PC-3 (cell line): ENCODE measurements around the gene KDM4F. TPM values are rescaled to one million over a fixed set of nuclear protein-coding genes. Genes with fewer than 3 reads are reported as not detected.

Experiments used
- ATAC-seq: fragments of 200-7000 bp; cut with Tn5 transposase; 2 replicates; pipeline ENCODE4 v1.9.1; 2020; ENCODE audit warnings: mild to moderate bottlenecking, moderate library complexity
- BruUV-seq: library from RNA; stranded (reverse); fragments of 400-500 nt; replicated peaks from 2 replicates; lab custom pipeline; 2021; lab: Mats Ljungman, UMichigan
- CTCF ChIA-PET: fragments of 300-600 bp; sonication (Branson Sonifier 250); formaldehyde crosslinking; loops from one replicate; lab custom pipeline; 2022; ENCODE audit warnings: antibody characterized with exemption; lab: Charles Lee
- POLR2A ChIA-PET: fragments of 300-600 bp; sonication (Branson Sonifier 250); formaldehyde crosslinking; loops from one replicate; lab custom pipeline; 2022; ENCODE audit warnings: antibody characterized with exemption; ENCODE audit not compliant: unreplicated experiment; lab: Charles Lee
- DNase-seq: peaks from one replicate; pipeline ENCODE4 v3.0.0-alpha.2; 2015
- H2AFZ ChIP-seq: fragments of 300-600 bp; sonication (generic); 2 replicates; pipeline ENCODE4 v1.6.0; 2016; ENCODE audit warnings: antibody characterized with exemption, low read length
- H3F3A ChIP-seq: fragments of 300-600 bp; sonication (generic); one replicate; pipeline ENCODE4 v1.6.0; 2017; ENCODE audit warnings: antibody characterized with exemption, low read length, control low read depth, mild to moderate bottlenecking; ENCODE audit not compliant: unreplicated experiment
- H3K27ac ChIP-seq: fragments of 300-600 bp; sonication (generic); 2 replicates; pipeline ENCODE4 v1.5.1; 2016; ENCODE audit warnings: mild to moderate bottlenecking, low read length
- H3K27me3 ChIP-seq: fragments of 300-600 bp; sonication (generic); 2 replicates; pipeline ENCODE4 v1.6.1; 2016; ENCODE audit warnings: low read length, mixed read lengths
- H3K36me3 ChIP-seq: fragments of 300-600 bp; sonication (generic); 2 replicates; pipeline ENCODE4 v1.6.1; 2016; ENCODE audit warnings: low read depth, mixed run types, low read length, mixed read lengths
- H3K4me1 ChIP-seq: fragments of 300-600 bp; sonication (generic); 2 replicates; pipeline ENCODE4 v1.5.1; 2016; ENCODE audit warnings: low read length; ENCODE audit not compliant: insufficient read depth
- H3K4me2 ChIP-seq: fragments of 300-600 bp; sonication (generic); 2 replicates; pipeline ENCODE4 v1.6.0; 2016; ENCODE audit warnings: low read length
- H3K4me3 ChIP-seq: fragments of 300-600 bp; sonication (generic); 2 replicates; pipeline ENCODE4 v1.5.1; 2016; ENCODE audit warnings: mild to moderate bottlenecking, low read length, mixed read lengths
- H3K79me2 ChIP-seq: fragments of 300-600 bp; sonication (generic); 2 replicates; pipeline ENCODE4 v1.6.1; 2017; ENCODE audit warnings: low read length, mixed read lengths
- H3K9ac ChIP-seq: fragments of 300-600 bp; sonication (generic); 2 replicates; pipeline ENCODE4 v1.6.0; 2016; ENCODE audit warnings: mild to moderate bottlenecking, low read length
- H3K9me2 ChIP-seq: fragments of 300-600 bp; sonication (generic); replicated peaks from 2 replicates; pipeline ENCODE4 v1.6.1; 2016; ENCODE audit warnings: mixed run types, low read length, mixed read lengths
- H3K9me3 ChIP-seq: fragments of 300-600 bp; sonication (generic); 2 replicates; pipeline ENCODE4 v1.6.1; 2016; ENCODE audit warnings: low read length, mixed read lengths
- H4K20me1 ChIP-seq: fragments of 300-600 bp; sonication (generic); 2 replicates; pipeline ENCODE4 v1.6.1; 2016; ENCODE audit warnings: low read length, mixed read lengths
- CTCF ChIP-seq: fragments of 300-600 bp; sonication (generic); conservative IDR thresholded peaks from 2 replicates; pipeline ENCODE4 v1.5.1; 2017; ENCODE audit warnings: antibody characterized with exemption, low read depth, mild to moderate bottlenecking, low read length
- EZH2 ChIP-seq: fragments of 300-600 bp; sonication (generic); IDR thresholded peaks from one replicate; pipeline ENCODE4 v1.6.1; 2017; ENCODE audit warnings: antibody characterized with exemption, mild to moderate bottlenecking, low read length; ENCODE audit not compliant: unreplicated experiment
- EZH2phosphoT487 ChIP-seq: fragments of 300-600 bp; sonication (generic); IDR thresholded peaks from 2 replicates; pipeline ENCODE4 v1.6.1; 2018; ENCODE audit warnings: mild to moderate bottlenecking, antibody characterized with exemption, low read length, borderline replicate concordance
- intact Hi-C: fragments of 100-400 bp; cut with micrococcal nuclease; formaldehyde crosslinking; loops from 2 replicates; pipeline ENCODE4 v1.9.0; 2023
- total RNA-seq: library from RNA; depleted of rRNA; stranded (reverse); fragments of >200 nt; gene quantifications from 2 replicates; pipeline ENCODE4 v1.2.3, GENCODE V29; 2014

KDM4F gene
- total RNA-seq, 1 experiment from 2014 or later, result not detected

GRCh38 chr11:95095858-95096587, 46.8 kb downstream of the KDM4F start:
- CTCF ChIA-PET, result interaction anchor here (0.7 kb wide), 1 partner anchor 51 kb away, joined by 3 read pairs; no protein-coding TSS in a partner anchor
- H3K4me2 ChIP-seq, result peak overlapping the region; percentile 22

DNA sequence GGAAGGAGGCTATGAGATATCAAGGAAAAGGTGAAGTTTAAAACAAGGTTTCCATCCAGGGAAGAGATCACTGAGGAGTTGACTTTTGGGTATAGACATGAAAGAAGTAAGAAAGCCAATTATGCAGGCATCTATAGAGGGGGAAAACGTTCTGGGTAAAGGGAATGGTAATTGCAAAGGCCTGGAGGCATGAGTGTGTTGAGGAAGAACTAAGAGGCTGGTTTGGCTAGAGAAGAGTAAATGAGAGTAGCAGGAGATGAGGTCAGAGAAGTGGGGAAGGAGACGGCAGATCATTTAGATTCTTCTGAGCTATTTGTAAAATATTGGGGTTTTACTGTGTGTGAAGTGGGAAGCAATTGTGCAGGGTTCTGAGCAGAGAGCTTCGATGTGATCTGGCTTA, 48.0 kb downstream of the KDM4F start:
- CTCF ChIA-PET, result no interaction called here
- Histone ChIP-seq H3K9me2 (no peaks in the 10 kb centered on the region), H3K27ac (no peak overlapping the region), H3K79me2 (peaks cover 21% of the 10 kb centered on the region; the same call in 1 of the 2 replicates), H3K4me3 (no peak overlapping the region), H3K36me3 (no peaks in the 10 kb centered on the region), H3F3A (no peaks in the 10 kb centered on the region), H3K4me2 (no peak overlapping the region), H3K27me3 (no peaks in the 10 kb centered on the region), H2AFZ (no peak overlapping the region), H3K4me1 (peaks cover 28% of the 10 kb centered on the region), H3K9me3 (no peaks in the 10 kb centered on the region), H3K9ac (no peak overlapping the region), H4K20me1 (no peaks in the 10 kb centered on the region)
- intact Hi-C loops, result no loop called here
- TF ChIP-seq EZH2, result no peak
- TF ChIP-seq EZH2phosphoT487, result no peak
- no peak for TF ChIP-seq CTCF
- ATAC-seq (no peak), DNase-seq (no peak)
- BruUV-seq, result no TSS peak
- POLR2A ChIA-PET, result no interaction called here

More at GRCh38 chr11:95095858-95096587, 46.8 kb downstream of the KDM4F start:
- H4K20me1 ChIP-seq, result no peaks in the 10 kb centered on the region
- no peaks in the 10 kb centered on the region for H3K36me3 ChIP-seq
- ATAC-seq, result peak; percentile 30
- H3F3A ChIP-seq, result no peaks in the 10 kb centered on the region
- 0 out of 2 replicates have a peak overlapping the region, but pooled peaks have one; percentile 7 for H3K27ac ChIP-seq
- H2AFZ ChIP-seq, result no peak overlapping the region
- no peak overlapping the region for H3K9ac ChIP-seq
- H3K9me2 ChIP-seq, result no peaks in the 10 kb centered on the region
- no peaks in the 10 kb centered on the region for H3K9me3 ChIP-seq
- peaks cover 39% of the 10 kb centered on the region for H3K4me1 ChIP-seq
- BruUV-seq, result no TSS peak
- intact Hi-C loops, result no loop called here
- TF ChIP-seq CTCF, result no peak
- TF ChIP-seq EZH2phosphoT487, result no peak
- no peak for TF ChIP-seq EZH2
- DNase-seq, result peak; percentile 57
- no peaks in the 10 kb centered on the region for H3K27me3 ChIP-seq
- POLR2A ChIA-PET, result interaction anchor here (0.5 to 0.6 kb wide), 2 partner anchors 11 to 51 kb away, joined by 3 to 8 read pairs; no protein-coding TSS in a partner anchor
- no peak overlapping the region for H3K4me3 ChIP-seq
- peaks cover 29% of the 10 kb centered on the region for H3K79me2 ChIP-seq

- BruUV-seq, result no TSS peak
- Histone ChIP-seq H4K20me1 (no peaks in the 10 kb centered on the region), H2AFZ (no peak overlapping the region), H3F3A (no peaks in the 10 kb centered on the region), H3K36me3 (no peaks in the 10 kb centered on the region), H3K9me2 (no peaks in the 10 kb centered on the region), H3K4me3 (no peak overlapping the region), H3K4me2 (no peak overlapping the region), H3K9ac (no peak overlapping the region), H3K4me1 (peaks cover 12% of the 10 kb centered on the region), H3K27me3 (no peaks in the 10 kb centered on the region), H3K27ac (no peak overlapping the region), H3K79me2 (peaks cover 16% of the 10 kb centered on the region; the same call in 1 of the 2 replicates), H3K9me3 (no peaks in the 10 kb centered on the region)
- ATAC-seq, result no peak
- POLR2A ChIA-PET, result no interaction called here
- intact Hi-C loops, result no loop called here
- CTCF ChIA-PET, result interaction anchor here (0.6 kb wide), 1 partner anchor 94 kb away, joined by 3 read pairs; no protein-coding TSS in a partner anchor
- TF ChIP-seq EZH2 (no peak), EZH2phosphoT487 (no peak)
- no peak for DNase-seq
Observed at GRCh38 chr11:95098826-95099225, 49.6 kb downstream of the KDM4F start.
